HEK293 (cell line): ENCODE measurements around the gene SLC37A2.

Experiments
- CTCF ChIA-PET: fragments of 350-600 bp; formaldehyde crosslinking; extraction: SDS; loops from one replicate; lab custom pipeline; 2021; ENCODE audit warnings: antibody characterized with exemption; lab: Yijun Ruan, JAX
- POLR2A ChIA-PET: fragments of 300-600 bp; formaldehyde crosslinking; extraction: SDS; loops from one replicate; lab custom pipeline; 2020; ENCODE audit warnings: antibody characterized with exemption, inconsistent platforms; lab: Yijun Ruan, JAX
- H3K27ac ChIP-seq: fragments of 200-500 bp; sonication (Bioruptor generic); 2 replicates; pipeline ENCODE4 v1.5.1; 2014; ENCODE audit warnings: low read depth, low read length, control low read depth, inconsistent platforms; ENCODE audit errors: extremely low read depth
- H3K36me3 ChIP-seq, 2 experiments: fragments of 200-500 bp in 1 of 2; sonication (Bioruptor generic) in 1 of 2; 1 replicate in 1 of 2; 2 replicates in 1 of 2; pipeline ENCODE4 v1.5.1; 2014 to 2017; ENCODE audit warnings: inconsistent platforms in 2 of 2, low read length in 2 of 2; ENCODE audit not compliant: control insufficient read depth in 2 of 2, insufficient read depth in 1 of 2
- H3K4me1 ChIP-seq: fragments of 200-500 bp; sonication (Bioruptor generic); 2 replicates; pipeline ENCODE4 v1.5.1; 2014; ENCODE audit warnings: mild to moderate bottlenecking, low read length, inconsistent platforms; ENCODE audit not compliant: control insufficient read depth, insufficient read depth
- H3K4me3 ChIP-seq: 2 replicates; pipeline ENCODE4 v1.5.1; 2011; ENCODE audit warnings: low read depth, mild to moderate bottlenecking, control low read depth, low read length, moderate library complexity
- H3K9me3 ChIP-seq: fragments of 200-500 bp; sonication (Bioruptor generic); 2 replicates; pipeline ENCODE4 v1.5.1; 2014; ENCODE audit warnings: low read depth, low read length, inconsistent platforms; ENCODE audit not compliant: control insufficient read depth, insufficient read depth
- KLF7 ChIP-seq: fragments of 450-650 bp; formaldehyde crosslinking; IDR thresholded peaks from 2 replicates; pipeline ENCODE4 v1.5.1; 2016; ENCODE audit warnings: missing biosample characterization, missing genetic modification characterization, borderline replicate concordance
- OVOL3 ChIP-seq: fragments of 450-650 bp; formaldehyde crosslinking; IDR thresholded peaks from 2 replicates; pipeline ENCODE4 v1.5.1; 2016; ENCODE audit warnings: missing biosample characterization, missing genetic modification characterization
- SETDB1 ChIP-seq: IDR thresholded peaks from one replicate; pipeline ENCODE4 v1.6.1; 2017; ENCODE audit warnings: mild to moderate bottlenecking, low read length, moderate library complexity, mixed read lengths; ENCODE audit not compliant: insufficient read length
- ZBTB1 ChIP-seq: fragments of 450-650 bp; formaldehyde crosslinking; IDR thresholded peaks from 2 replicates; pipeline ENCODE4 v1.5.1; 2016; ENCODE audit warnings: missing biosample characterization, missing genetic modification characterization
- ZBTB11 ChIP-seq: fragments of 450-650 bp; formaldehyde crosslinking; conservative IDR thresholded peaks from 2 replicates; pipeline ENCODE4 v1.5.1; 2016; ENCODE audit warnings: low read depth, missing biosample characterization, missing genetic modification characterization
- ZNF202 ChIP-seq: fragments of 450-650 bp; formaldehyde crosslinking; IDR thresholded peaks from 2 replicates; pipeline ENCODE4 v1.5.1; 2016; ENCODE audit warnings: missing biosample characterization, missing genetic modification characterization, borderline replicate concordance
- ZNF223 ChIP-seq: fragments of 450-650 bp; formaldehyde crosslinking; IDR thresholded peaks from 2 replicates; pipeline ENCODE4 v1.5.1; 2016; ENCODE audit warnings: missing biosample characterization, missing genetic modification characterization
- ZNF239 ChIP-seq: fragments of 450-650 bp; formaldehyde crosslinking; IDR thresholded peaks from 2 replicates; pipeline ENCODE4 v1.5.1; 2016; ENCODE audit warnings: missing biosample characterization, missing genetic modification characterization
- ZNF341 ChIP-seq: fragments of 450-650 bp; formaldehyde crosslinking; IDR thresholded peaks from 2 replicates; pipeline ENCODE4; 2016; ENCODE audit warnings: low read depth, missing biosample characterization, missing genetic modification characterization
- ZNF394 ChIP-seq: fragments of 450-650 bp; formaldehyde crosslinking; IDR thresholded peaks from 2 replicates; pipeline ENCODE4 v1.5.1; 2016; ENCODE audit warnings: missing biosample characterization, missing genetic modification characterization, mild to moderate bottlenecking, moderate library complexity, borderline replicate concordance
- ZNF555 ChIP-seq: fragments of 450-650 bp; formaldehyde crosslinking; conservative IDR thresholded peaks from 2 replicates; pipeline ENCODE4 v1.5.1; 2017; ENCODE audit warnings: missing biosample characterization, mild to moderate bottlenecking, missing genetic modification characterization, inconsistent platforms
- ZNF623 ChIP-seq: fragments of 450-650 bp; formaldehyde crosslinking; IDR thresholded peaks from 2 replicates; pipeline ENCODE4 v1.5.1; 2016; ENCODE audit warnings: missing biosample characterization, missing genetic modification characterization
- ZNF626 ChIP-seq: fragments of 450-650 bp; sonication (Bioruptor Pico); formaldehyde crosslinking; IDR thresholded peaks from 2 replicates; pipeline ENCODE4 v1.5.1; 2018; ENCODE audit warnings: missing biosample characterization, missing genetic modification characterization, inconsistent platforms
- ZNF664 ChIP-seq: fragments of 450-650 bp; formaldehyde crosslinking; IDR thresholded peaks from 2 replicates; pipeline ENCODE4 v1.5.1; 2016; ENCODE audit warnings: missing biosample characterization, missing genetic modification characterization
- ZNF791 ChIP-seq: fragments of 450-650 bp; formaldehyde crosslinking; IDR thresholded peaks from 2 replicates; pipeline ENCODE4 v1.5.1; 2016; ENCODE audit warnings: missing biosample characterization, missing genetic modification characterization
- ZSCAN30 ChIP-seq: fragments of 450-650 bp; IDR thresholded peaks from 2 replicates; pipeline ENCODE4 v1.5.1; 2018; ENCODE audit warnings: missing biosample characterization, mild to moderate bottlenecking, missing genetic modification characterization, moderate library complexity
- ZXDB ChIP-seq: fragments of 450-650 bp; formaldehyde crosslinking; IDR thresholded peaks from 2 replicates; pipeline ENCODE4 v1.5.1; 2016; ENCODE audit warnings: missing biosample characterization, missing genetic modification characterization
- TF ChIP-seq, protein P1 (sequence below): fragments of 450-650 bp; formaldehyde crosslinking; IDR thresholded peaks from 2 replicates; pipeline ENCODE4 v1.5.1; 2016; ENCODE audit warnings: missing biosample characterization, missing genetic modification characterization
- TF ChIP-seq, protein P2 (sequence below): fragments of 450-650 bp; formaldehyde crosslinking; IDR thresholded peaks from 2 replicates; pipeline ENCODE4 v1.5.1; 2016; ENCODE audit warnings: missing biosample characterization, missing genetic modification characterization
- TF ChIP-seq, protein P3 (sequence below): fragments of 450-650 bp; formaldehyde crosslinking; IDR thresholded peaks from 2 replicates; pipeline ENCODE4 v1.5.1; 2017; ENCODE audit warnings: missing biosample characterization, missing genetic modification characterization
- TF ChIP-seq, protein P4 (sequence below): fragments of 450-650 bp; formaldehyde crosslinking; IDR thresholded peaks from 2 replicates; pipeline ENCODE4 v1.5.1; 2017; ENCODE audit warnings: missing biosample characterization, missing genetic modification characterization

The SLC37A2 gene

GRCh38 chr11:125132596-125132995 lies 69.5 kb downstream of the SLC37A2 start:
- no peak overlapping the region for H3K27ac ChIP-seq
- no peaks in the 10 kb centered on the region for H3K4me1 ChIP-seq
- POLR2A ChIA-PET: no interaction called here
- no peak overlapping the region for H3K4me3 ChIP-seq
- H3K36me3 ChIP-seq: no peaks in the 10 kb centered on the region
- no peaks in the 10 kb centered on the region for H3K9me3 ChIP-seq
- CTCF ChIA-PET: interaction anchor here (0.7 to 2.0 kb wide), 4 partner anchors 8 to 41 kb away, joined by 3 to 5 read pairs (median 4); no protein-coding TSS in a partner anchor
- TF ChIP-seq ZNF202 (tag by site-specific recombination) (no peak), ZNF239 (tag by site-specific recombination) (no peak), ZBTB1 (no peak), ZNF791 (tag by site-specific recombination) (no peak), ZNF394 (tag by site-specific recombination) (no peak)
- TF ChIP-seq, all 188 proteins: peak for 0

DNA sequence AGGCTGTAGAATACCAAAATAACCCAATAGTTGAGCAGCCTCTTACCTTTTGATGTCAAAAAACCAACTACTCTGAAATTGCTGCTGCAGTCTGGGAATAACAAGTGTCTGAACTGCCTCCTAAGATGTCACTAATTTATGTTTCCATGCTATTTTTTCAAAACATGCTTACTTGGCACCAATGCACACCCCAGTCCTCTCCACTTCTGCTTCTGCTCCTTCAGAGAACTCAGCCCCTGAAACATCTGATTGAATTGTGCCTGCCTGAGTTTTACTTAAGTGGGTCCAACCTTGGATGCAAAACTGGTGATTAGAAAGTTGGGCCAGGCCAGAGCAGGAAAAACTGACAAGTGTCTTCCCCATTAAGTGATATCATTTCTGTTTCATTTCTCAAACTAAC lies 72.9 kb downstream of the SLC37A2 start:
- ChIA-PET CTCF (interaction anchor here (0.7 kb wide), 1 partner anchor 17 kb away, joined by 3 read pairs; no protein-coding TSS in a partner anchor), POLR2A (no interaction called here)
- no peak for TF ChIP-seq KLF7
- no peak for TF ChIP-seq ZXDB (tag by site-specific recombination)
- no peak for TF ChIP-seq SETDB1
- no peak for TF ChIP-seq ZNF626 (tag by site-specific recombination)
- no peak for TF ChIP-seq ZSCAN30
- TF ChIP-seq, protein P1, sequence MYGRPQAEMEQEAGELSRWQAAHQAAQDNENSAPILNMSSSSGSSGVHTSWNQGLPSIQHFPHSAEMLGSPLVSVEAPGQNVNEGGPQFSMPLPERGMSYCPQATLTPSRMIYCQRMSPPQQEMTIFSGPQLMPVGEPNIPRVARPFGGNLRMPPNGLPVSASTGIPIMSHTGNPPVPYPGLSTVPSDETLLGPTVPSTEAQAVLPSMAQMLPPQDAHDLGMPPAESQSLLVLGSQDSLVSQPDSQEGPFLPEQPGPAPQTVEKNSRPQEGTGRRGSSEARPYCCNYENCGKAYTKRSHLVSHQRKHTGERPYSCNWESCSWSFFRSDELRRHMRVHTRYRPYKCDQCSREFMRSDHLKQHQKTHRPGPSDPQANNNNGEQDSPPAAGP: no peak
- TF ChIP-seq ZNF664: no peak
- no peak for TF ChIP-seq ZNF394 (tag by site-specific recombination)
- no peak for TF ChIP-seq ZNF555 (tag by site-specific recombination)
- TF ChIP-seq, protein P2, sequence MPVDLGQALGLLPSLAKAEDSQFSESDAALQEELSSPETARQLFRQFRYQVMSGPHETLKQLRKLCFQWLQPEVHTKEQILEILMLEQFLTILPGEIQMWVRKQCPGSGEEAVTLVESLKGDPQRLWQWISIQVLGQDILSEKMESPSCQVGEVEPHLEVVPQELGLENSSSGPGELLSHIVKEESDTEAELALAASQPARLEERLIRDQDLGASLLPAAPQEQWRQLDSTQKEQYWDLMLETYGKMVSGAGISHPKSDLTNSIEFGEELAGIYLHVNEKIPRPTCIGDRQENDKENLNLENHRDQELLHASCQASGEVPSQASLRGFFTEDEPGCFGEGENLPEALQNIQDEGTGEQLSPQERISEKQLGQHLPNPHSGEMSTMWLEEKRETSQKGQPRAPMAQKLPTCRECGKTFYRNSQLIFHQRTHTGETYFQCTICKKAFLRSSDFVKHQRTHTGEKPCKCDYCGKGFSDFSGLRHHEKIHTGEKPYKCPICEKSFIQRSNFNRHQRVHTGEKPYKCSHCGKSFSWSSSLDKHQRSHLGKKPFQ (tag by site-specific recombination): no peak

DNA sequence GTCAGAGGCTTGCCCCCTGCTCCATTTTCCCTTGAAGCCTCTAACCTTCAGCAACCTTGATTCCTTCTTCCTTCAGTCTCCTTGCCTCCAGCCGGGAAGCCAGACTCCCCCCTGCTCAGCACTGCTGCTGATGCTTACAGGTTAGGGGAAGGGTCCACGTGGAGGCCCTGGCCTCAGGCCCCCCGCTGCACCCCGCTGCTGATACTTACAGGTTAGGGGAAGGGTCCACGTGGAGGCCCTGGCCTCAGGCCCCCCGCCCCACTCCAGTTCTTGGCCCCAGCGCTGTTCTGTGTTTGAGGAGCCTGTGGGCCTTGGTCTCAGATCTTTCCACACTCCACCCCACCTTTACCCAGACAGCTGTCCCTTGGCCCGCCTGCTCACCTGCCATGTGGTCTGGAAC lies 75.9 kb downstream of the SLC37A2 start:
- no peaks in the 10 kb centered on the region for H3K4me1 ChIP-seq
- H3K9me3 ChIP-seq: no peaks in the 10 kb centered on the region
- ChIA-PET CTCF (interaction anchor here (0.6 to 6.2 kb wide), 5 partner anchors 14 to 495 kb away, joined by 3 to 83 read pairs (median 4); no protein-coding TSS in a partner anchor), POLR2A (no interaction called here)
- no peak overlapping the region for H3K4me3 ChIP-seq
- no peak overlapping the region for H3K27ac ChIP-seq
- H3K36me3 ChIP-seq: no peaks in the 10 kb centered on the region
- TF ChIP-seq ZBTB11 (tag by site-specific recombination): no peak
- no peak for TF ChIP-seq ZNF623 (tag by site-specific recombination)
- TF ChIP-seq, protein P1: no peak
- TF ChIP-seq, protein P3, sequence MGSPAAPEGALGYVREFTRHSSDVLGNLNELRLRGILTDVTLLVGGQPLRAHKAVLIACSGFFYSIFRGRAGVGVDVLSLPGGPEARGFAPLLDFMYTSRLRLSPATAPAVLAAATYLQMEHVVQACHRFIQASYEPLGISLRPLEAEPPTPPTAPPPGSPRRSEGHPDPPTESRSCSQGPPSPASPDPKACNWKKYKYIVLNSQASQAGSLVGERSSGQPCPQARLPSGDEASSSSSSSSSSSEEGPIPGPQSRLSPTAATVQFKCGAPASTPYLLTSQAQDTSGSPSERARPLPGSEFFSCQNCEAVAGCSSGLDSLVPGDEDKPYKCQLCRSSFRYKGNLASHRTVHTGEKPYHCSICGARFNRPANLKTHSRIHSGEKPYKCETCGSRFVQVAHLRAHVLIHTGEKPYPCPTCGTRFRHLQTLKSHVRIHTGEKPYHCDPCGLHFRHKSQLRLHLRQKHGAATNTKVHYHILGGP: no peak
- TF ChIP-seq ZNF223 (tag by site-specific recombination): no peak
- TF ChIP-seq, protein P4, sequence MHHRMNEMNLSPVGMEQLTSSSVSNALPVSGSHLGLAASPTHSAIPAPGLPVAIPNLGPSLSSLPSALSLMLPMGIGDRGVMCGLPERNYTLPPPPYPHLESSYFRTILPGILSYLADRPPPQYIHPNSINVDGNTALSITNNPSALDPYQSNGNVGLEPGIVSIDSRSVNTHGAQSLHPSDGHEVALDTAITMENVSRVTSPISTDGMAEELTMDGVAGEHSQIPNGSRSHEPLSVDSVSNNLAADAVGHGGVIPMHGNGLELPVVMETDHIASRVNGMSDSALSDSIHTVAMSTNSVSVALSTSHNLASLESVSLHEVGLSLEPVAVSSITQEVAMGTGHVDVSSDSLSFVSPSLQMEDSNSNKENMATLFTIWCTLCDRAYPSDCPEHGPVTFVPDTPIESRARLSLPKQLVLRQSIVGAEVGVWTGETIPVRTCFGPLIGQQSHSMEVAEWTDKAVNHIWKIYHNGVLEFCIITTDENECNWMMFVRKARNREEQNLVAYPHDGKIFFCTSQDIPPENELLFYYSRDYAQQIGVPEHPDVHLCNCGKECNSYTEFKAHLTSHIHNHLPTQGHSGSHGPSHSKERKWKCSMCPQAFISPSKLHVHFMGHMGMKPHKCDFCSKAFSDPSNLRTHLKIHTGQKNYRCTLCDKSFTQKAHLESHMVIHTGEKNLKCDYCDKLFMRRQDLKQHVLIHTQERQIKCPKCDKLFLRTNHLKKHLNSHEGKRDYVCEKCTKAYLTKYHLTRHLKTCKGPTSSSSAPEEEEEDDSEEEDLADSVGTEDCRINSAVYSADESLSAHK (tag by site-specific recombination): no peak
- TF ChIP-seq ZNF341 (tag by site-specific recombination): no peak
- no peak for TF ChIP-seq OVOL3

More for the DNA sequence above, 72.9 kb downstream of the SLC37A2 start:
- no peak overlapping the region for H3K27ac ChIP-seq
- H3K4me3 ChIP-seq: no peak overlapping the region
- H3K36me3 ChIP-seq: no peaks in the 10 kb centered on the region
- H3K9me3 ChIP-seq: no peaks in the 10 kb centered on the region
- no peaks in the 10 kb centered on the region for H3K4me1 ChIP-seq
